ENCODE measurements around the gene APLP1.

DNA sequence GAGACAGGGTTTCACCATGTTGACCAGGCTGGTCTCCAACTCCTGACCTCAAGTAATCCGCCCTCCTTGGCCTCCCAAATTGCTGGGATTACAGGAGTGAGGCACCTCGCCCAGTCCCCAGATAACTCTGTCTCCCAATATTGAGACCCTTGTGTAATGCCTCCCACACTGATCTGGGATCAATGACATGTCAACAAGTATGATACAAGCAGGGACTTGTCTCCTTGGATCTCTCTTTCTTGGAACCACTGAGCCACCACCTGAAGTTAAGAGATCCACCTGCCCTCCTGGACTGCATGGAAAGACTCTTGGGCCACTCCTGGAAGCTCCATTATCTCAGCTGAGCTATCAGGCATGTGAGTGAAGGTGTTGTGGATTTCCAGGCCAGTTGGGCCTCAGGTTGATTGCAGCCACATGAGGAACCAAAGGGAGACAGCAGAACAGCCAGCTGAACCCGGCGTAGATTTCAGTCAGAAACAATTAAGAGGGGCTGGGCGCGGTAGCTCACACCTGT is 16.9 kb downstream of the APLP1 start:
- TF ChIP-seq, protein P1, sequence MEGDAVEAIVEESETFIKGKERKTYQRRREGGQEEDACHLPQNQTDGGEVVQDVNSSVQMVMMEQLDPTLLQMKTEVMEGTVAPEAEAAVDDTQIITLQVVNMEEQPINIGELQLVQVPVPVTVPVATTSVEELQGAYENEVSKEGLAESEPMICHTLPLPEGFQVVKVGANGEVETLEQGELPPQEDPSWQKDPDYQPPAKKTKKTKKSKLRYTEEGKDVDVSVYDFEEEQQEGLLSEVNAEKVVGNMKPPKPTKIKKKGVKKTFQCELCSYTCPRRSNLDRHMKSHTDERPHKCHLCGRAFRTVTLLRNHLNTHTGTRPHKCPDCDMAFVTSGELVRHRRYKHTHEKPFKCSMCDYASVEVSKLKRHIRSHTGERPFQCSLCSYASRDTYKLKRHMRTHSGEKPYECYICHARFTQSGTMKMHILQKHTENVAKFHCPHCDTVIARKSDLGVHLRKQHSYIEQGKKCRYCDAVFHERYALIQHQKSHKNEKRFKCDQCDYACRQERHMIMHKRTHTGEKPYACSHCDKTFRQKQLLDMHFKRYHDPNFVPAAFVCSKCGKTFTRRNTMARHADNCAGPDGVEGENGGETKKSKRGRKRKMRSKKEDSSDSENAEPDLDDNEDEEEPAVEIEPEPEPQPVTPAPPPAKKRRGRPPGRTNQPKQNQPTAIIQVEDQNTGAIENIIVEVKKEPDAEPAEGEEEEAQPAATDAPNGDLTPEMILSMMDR (IDR thresholded peaks at IDR 0.05) = no peak
- no peak for TF ChIP-seq POLR2AphosphoS5 (IDR thresholded peaks at IDR 0.05)
